ENCODE measurements around the gene DHX57.

DNA sequence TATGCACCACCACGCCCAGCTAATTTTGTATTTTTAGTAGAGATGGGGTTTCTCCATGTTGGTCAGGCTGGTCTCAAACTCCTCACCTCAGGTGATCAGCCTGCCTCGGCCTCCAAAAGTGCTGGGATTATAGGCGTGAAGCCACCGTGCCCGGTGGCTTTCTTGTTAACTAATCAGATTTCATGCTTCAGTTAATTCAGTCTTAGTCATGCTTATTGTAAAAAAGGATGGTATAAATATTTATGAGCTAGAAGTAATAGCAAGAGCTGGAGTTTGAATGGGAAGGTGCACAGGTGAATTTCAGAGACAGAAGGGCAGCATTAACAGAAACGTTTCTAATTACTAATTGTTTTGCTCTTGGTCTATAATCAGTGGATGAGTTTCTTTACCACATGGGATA lies 87.4 kb downstream of the DHX57 start:
- TF ChIP-seq, protein P1, sequence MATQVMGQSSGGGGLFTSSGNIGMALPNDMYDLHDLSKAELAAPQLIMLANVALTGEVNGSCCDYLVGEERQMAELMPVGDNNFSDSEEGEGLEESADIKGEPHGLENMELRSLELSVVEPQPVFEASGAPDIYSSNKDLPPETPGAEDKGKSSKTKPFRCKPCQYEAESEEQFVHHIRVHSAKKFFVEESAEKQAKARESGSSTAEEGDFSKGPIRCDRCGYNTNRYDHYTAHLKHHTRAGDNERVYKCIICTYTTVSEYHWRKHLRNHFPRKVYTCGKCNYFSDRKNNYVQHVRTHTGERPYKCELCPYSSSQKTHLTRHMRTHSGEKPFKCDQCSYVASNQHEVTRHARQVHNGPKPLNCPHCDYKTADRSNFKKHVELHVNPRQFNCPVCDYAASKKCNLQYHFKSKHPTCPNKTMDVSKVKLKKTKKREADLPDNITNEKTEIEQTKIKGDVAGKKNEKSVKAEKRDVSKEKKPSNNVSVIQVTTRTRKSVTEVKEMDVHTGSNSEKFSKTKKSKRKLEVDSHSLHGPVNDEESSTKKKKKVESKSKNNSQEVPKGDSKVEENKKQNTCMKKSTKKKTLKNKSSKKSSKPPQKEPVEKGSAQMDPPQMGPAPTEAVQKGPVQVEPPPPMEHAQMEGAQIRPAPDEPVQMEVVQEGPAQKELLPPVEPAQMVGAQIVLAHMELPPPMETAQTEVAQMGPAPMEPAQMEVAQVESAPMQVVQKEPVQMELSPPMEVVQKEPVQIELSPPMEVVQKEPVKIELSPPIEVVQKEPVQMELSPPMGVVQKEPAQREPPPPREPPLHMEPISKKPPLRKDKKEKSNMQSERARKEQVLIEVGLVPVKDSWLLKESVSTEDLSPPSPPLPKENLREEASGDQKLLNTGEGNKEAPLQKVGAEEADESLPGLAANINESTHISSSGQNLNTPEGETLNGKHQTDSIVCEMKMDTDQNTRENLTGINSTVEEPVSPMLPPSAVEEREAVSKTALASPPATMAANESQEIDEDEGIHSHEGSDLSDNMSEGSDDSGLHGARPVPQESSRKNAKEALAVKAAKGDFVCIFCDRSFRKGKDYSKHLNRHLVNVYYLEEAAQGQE (IDR thresholded peaks at IDR 0.05; ENCODE audit: insufficient read depth in 1 of 2, low read depth in 2 of 2, low read length in 2 of 2), result no peak
- TF ChIP-seq POLR2AphosphoS5 (IDR thresholded peaks at IDR 0.05; ENCODE audit: low read depth, low read length), result no peak
